SHP77 treated with DMSO at 0.1 percent for 48 hours (cell line): ENCODE measurements around the gene CLASP1.
"Not testable (repeated sequence)": the region's sequence is repeated elsewhere in the genome, so short reads cannot be mapped to it uniquely, and the experiment has no call there.

Source experiments
- DNase-seq: peaks from one replicate; lab custom pipeline; 2025; lab: John Stamatoyannopoulos, UW

The CLASP1 gene

DNA sequence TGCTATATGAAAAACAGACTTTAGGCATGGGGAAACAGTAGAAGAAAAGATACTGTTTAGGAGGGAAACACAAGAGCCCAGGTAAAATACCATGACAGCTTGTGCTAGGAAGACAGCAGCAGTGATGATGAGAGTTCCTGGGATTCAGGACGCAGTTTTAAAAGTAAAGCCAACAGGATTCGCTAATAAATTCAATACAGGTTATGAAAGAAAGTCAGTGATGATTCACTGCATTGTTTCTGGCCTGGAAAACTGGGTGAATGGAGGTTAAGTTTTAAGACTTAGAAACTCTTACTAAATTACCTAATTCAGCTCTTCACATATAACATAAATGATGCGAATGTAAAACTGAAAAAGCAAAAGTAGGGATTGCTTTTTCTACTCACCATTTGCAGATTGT is 146.5 kb downstream of the CLASP1 start:
- no peak for DNase-seq

DNA sequence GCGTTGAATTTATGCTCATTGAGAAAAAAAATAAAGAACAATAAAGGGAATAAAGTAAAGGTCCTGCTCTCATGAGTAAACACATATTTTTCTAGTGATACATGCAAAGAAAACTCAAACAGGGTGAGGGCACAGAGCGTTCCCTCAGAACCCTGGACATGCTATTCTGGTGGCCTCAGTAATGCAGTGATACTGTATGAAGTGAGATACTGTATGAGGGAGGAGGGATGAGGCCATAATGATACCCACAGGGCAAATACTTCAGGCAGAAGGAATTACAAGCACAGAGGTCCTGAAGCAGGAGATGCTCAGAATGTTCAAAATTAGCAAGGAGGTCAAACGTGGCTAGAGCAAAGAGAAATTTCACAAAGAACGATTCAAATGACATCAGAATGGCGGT is 147.0 kb downstream of the CLASP1 start:
- DNase-seq: no peak

- DNase-seq: no peak
Measured at GRCh38 chr2:121501554-121501953, 147.7 kb downstream of the CLASP1 start.

DNA sequence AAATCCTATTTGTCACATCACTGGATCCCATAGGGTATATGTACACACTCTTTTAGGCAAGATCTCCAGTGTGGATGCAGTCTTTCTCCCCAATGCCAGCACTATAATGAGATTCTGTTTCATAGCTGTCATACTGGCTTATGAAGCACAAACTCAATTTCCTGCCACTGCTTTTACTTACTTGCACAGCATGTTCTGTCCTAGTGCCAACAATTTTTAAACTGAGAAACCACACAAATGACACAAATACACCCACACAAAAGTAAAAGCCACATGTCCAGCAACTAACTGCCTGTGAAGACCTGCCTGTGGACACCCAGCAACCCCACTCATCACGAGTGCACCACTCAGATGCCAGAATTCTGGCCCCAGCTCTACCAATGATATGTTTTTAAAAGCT is 148.2 kb downstream of the CLASP1 start:
- DNase-seq: no peak

DNA sequence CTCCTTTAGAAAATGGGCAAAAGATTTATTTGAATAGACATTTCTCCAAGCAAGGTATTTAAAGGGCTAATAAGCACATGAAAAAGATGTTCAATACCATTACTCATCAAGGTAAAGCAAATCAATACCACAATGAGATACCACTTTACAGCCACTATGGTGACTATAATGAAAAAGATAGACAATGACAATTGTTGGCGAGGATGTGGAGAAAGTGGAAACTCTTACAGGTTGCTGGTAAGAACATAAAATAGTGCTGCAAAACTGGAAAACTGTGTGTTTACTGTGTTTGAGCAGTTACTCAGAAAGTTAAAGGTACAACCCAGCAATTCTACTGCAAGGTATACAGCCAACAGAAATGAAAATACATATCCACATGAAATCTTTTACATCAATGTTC is 150.5 kb downstream of the CLASP1 start:
- no peak for DNase-seq

GRCh38 chr2:121492409-121492808 is 156.9 kb downstream of the CLASP1 start:
- DNase-seq: no peak

DNA sequence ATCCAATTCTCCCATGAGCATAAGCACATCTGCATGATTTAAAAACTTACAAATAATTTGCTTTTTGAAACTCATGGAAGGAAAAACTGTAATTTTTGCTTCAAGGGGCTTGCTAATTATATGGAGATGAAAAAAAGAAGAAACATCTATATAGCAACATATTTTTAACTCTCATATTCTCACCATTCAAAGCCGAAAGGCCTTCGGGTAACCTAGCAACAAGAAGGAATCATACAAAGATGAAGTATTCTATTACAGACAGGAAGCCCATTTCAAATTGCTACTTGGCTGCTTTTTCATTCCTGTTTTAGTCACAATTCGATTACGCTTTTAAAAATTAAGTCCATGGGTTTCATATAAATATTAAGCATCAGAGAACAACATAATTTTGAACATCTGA is 157.7 kb downstream of the CLASP1 start:
- DNase-seq: no peak

GRCh38 chr2:121490584-121491133 is 158.6 kb downstream of the CLASP1 start:
- no peak for DNase-seq

DNA sequence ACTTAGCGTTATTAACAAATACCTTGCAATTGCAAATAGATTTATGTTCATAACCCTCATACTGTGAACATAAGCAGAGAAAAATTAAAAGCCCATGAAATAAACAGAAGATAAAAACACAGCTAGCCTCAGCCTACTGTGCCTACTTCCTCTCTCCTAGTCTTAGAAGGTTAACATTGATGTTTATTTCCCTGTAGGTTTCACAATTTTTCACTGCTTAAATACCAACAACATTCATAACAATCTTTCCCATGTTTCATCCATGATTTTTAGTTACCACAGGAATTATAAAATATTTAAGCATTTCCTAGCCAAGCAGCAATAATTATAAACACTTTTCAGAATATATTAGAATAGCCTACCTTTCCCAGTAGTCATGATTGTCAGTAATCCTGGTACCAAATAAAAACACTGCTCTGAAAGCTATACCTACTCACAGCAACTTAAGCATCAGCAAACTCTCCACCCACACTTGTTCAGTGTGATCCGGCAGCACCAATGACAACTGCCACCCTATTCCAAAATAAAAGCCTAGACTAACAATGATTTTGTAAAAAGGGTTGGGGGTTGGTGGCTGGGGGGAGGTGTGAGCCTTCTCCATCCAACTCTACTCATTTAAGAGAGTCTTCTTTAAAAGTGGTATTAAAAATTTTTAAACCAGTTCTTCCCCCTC is 159.2 kb downstream of the CLASP1 start:
- DNase-seq: no peak

- DNase-seq: peak; percentile 3
Measured at GRCh38 chr2:121489284-121489683, 160.0 kb downstream of the CLASP1 start.

DNA sequence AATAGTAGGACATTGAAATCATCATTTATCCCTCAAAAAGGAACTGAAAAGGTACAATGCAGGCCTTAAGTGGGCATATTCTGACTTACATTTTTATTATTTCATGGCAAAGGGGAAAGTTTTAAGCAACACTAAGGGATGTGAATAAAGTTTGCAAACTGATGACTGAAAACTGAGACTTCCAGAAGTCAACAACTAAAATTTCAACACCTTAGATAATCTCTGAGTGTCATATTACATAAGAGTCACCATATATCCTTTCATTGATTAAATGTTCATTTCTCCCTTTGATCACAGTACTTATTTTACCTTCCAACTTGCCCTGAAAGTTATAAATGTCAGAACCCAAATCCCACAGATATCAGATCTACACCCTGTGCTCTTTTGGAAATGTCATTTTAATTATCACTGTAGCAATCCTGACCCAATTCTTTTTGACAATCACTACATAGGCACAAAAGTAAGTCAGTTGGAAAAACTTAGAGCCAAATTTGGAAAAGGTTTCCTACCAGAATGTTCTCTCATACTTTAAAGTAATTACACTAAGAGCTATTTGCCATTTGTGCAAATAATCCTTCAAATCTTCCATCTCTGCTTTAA is 163.0 kb downstream of the CLASP1 start:
- DNase-seq: no peak

DNA sequence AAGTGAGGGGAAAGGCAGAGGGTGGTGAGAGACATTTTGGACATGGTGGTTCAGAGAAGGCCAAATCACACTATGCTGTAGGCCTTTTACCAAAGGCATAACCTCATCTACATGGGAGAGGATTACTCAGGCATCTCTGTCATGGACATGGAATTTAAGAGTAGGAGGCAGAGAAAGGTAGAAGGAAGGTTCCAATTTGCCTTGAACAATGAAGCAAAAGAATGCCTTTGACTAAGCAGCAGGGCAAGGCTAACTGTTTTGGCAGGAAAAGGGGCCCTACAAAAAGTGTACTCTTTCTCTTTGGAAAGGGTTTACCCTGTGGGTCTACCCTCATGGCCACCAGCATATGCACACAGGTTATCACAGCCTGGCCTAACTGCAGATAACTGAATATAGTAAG is 164.2 kb downstream of the CLASP1 start:
- no peak for DNase-seq

- DNase-seq: no peak
Measured at GRCh38 chr2:121483846-121484245, 165.4 kb downstream of the CLASP1 start.

DNA sequence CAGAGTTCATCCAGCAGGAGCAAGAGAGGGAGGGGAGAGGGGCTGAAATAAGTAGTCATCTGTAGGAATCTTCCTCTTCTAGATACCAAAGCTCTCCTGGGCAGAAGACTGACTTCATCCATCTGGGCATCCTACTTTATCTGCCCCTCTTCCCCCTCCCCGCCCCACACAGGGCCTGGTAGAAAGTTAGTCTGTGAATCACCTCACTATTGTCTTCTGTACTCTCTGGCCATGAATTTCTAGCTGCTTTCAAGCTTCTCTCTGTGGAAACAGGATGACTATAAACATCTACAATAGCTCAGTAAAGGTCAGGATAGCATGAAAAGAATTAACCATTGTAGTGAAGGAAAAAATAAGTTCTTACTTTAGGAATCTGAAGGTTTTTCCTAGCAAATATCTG is 166.2 kb downstream of the CLASP1 start:
- no peak for DNase-seq

DNA sequence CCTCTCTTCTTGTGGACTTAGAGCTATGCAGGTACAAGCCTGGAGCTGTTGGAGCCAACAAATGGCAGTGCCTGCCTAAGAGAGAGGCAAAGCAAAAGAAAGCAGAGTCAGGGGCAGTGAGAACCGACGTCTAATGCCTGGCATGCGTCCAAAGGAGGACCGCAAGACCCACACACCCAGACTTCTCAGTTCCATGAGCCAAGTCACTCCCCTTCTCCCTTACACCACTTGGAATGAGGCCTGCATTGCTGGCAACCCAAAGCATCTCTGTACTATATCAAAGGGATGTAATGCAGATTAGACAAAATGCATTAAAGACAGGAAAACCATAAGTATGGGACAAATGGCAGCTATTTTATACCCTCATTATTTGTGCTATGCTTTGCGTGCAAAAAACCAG is 168.4 kb downstream of the CLASP1 start:
- DNase-seq: no peak

DNA sequence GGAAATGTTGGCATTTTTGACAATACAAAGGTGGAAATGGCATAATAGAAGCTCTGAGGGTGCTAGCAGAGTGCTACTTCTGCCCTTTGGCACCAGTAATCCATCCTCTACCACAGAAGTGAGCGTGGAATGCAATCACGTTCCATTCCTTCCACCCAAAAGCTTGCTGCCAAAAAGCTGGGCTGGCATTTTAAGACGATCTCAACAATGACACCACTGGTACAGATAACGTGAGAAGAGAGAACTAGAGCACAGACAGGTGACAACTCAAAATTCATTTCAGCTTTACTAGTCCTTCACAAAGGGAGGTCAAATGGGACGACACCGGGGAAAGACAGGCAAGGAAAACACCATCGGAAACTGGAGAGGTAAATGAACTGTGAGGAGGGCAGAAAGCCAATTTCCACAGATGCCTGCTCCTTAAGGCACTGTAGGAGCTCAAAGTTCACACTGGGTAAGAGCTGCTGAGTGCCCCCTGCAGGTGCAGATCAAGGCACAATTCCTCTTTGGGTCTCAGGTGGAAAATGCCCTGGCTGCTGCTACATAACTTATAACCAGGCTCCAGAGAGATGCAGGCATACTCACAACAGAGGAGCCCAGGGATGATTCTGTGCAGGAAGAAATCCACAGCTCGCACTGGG is 169.3 kb downstream of the CLASP1 start:
- DNase-seq: no peak

DNA sequence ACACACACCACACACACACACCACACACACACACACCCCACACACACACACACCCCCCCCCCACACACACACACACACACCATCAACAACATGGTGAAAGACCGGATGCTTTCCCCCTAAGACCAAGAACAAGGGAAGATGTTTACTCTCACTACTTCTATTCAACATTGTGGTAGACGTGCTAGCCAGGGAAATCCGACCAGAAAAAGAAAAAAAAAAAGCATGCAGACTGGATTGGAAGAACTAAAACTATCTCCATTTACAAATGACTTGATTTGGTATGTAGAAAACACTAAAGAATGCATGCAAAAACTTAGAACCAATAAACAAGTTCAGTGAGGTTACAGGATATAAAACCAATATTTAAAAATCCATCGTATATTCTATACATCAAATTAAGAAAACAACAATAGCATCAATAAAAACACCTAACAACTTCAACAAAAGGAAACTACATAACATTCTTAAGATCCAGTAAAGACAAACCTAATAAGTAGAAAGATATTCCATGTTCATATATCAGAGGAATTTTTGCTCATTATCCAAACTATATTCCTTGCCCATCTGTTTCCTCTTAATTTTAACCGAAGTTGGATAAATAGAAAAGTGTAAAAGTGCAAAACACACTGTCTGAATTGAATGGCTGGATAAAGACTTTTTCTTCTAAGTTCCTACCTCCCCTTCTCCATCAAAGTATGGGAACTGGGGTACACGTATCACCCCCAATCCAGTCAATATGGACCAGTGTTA is 170.1 kb downstream of the CLASP1 start:
- no peak for DNase-seq

- not testable (repeated sequence) for DNase-seq
Measured at GRCh38 chr2:121478358-121478995, 170.8 kb downstream of the CLASP1 start.

GRCh38 chr2:121476684-121477083 is 172.6 kb downstream of the CLASP1 start:
- DNase-seq: no peak

DNA sequence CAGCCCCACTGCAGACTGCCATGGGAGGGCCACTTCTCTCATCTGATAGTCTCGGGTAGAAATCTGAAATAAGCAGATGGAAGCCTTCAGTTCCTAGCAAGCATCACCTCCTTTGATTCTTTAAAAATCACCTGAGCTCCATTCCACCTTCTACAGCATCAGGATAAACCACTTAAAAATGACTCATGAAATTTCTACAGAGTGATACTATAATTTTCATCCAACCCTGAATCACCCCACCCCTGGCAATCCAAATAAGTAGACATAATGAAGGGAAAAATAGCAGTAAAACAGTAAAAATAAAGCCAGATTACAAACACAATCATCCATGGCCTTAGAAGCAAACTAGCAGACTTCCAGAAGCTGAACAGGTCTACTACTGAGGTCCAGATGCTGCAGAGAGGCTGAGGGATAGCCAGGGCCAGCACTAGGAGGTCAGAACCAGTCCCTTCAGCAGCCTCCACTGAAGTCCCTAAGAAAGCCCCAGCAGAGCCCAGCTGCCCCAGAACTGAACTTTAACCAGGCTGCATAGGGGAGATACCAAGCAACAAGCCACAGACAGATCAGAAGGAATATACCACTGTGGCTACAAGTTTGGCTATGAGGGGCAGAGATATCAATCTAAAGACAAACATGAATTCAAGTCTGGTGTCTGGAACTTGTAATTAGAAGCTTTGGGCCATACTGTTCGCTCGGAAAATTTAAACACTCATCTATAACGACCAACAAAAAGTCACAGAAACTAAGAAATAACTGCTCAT is 173.3 kb downstream of the CLASP1 start:
- no peak for DNase-seq

GRCh38 chr2:121473512-121473911 is 175.8 kb downstream of the CLASP1 start:
- no peak for DNase-seq
